GM19397 (cell line): ENCODE results near the gene HCAR3.
"Not testable (repeated sequence)": the region's sequence is repeated elsewhere in the genome, so short reads cannot be mapped to it uniquely, and the experiment has no call there.

ENCODE experiments used
- ATAC-seq: cut with Tn5 transposase; IDR thresholded peaks from one replicate; pipeline ENCODE4 v1.9.1; 2021; ENCODE audit warnings: mild to moderate bottlenecking, moderate library complexity; ENCODE audit not compliant: unreplicated experiment

The HCAR3 gene

DNA sequence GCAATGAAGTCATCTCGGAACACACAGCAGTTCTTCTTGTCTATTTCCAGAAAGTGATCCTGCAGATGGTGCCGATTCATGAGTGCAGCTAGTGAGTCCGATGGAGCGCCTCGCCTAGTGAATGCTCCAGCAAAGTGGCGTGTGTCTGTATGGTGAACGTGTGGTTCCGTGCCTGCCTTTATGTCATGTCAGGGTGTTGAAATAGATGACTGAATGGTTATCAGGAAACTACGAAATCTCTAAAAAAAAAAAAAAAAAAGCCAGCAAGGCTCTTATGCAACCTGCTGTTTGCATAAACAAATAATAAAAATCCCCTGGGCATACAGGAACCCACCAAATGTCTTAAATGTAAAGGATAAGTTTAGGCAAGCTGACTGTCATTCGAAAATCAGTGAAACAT is at the start of gene HCAR3:
Gene HCAR3, minus strand, starts transcription at position 154 of the 400 bp plus-strand sequence. Its CDS starts 74 bp downstream, at position 80.
- not testable (repeated sequence) for ATAC-seq

DNA sequence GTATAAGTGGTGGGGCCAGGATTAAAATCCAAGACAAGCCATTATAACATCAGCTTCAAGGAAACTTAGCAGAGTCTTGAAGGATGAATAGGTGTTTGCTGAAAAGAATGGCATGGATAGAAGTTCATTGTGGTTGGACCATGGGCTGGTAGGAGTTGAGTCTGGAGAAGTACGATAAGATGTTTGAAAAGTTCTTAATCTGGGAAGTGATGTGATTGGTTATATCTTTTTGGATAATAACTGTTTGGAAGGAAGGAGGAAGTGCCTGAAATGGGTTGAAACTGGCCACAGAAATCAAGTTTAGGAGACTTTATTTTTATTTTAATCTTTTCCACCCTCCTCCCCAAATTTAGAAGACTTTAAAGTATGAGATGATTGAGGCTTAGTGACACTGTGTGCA is 41.0 kb upstream of the HCAR3 start:
- no peak for ATAC-seq

DNA sequence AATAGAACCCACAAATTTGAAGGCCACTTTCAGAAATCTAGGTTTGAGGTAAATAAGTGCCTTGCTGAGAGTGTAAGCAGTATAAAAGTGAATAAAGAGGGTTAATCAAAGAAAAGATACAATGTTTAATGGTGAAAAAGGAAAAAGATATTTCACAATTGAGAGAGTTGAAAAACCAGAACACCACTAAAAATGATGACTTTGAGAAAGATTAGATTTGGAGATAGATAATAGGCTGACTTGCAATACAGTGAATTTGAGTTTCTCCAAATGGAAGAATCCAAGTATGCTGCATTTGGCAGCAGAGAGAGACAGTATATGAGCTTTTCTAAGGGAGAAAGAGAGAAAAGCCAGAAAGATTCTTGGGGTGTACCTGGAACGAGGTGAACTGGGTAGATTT is 38.2 kb upstream of the HCAR3 start:
- ATAC-seq = no peak

DNA sequence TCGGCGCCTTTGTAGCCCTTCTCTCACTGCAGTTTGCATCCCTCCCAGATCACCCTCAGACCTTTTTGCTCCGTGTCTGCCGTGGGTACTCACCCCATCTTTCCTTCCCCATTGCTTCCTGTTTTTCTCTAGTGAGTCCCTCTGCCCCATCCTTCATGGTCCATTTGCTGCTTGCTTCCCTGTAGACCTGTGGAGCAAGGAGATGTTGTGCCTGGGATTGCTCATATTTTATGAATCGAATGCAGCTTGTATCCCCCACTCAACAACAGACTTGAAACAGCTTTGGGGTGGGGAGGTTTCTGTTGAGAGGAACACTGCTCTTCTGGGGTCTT is 36.7 kb upstream of the HCAR3 start:
- no peak for ATAC-seq

DNA sequence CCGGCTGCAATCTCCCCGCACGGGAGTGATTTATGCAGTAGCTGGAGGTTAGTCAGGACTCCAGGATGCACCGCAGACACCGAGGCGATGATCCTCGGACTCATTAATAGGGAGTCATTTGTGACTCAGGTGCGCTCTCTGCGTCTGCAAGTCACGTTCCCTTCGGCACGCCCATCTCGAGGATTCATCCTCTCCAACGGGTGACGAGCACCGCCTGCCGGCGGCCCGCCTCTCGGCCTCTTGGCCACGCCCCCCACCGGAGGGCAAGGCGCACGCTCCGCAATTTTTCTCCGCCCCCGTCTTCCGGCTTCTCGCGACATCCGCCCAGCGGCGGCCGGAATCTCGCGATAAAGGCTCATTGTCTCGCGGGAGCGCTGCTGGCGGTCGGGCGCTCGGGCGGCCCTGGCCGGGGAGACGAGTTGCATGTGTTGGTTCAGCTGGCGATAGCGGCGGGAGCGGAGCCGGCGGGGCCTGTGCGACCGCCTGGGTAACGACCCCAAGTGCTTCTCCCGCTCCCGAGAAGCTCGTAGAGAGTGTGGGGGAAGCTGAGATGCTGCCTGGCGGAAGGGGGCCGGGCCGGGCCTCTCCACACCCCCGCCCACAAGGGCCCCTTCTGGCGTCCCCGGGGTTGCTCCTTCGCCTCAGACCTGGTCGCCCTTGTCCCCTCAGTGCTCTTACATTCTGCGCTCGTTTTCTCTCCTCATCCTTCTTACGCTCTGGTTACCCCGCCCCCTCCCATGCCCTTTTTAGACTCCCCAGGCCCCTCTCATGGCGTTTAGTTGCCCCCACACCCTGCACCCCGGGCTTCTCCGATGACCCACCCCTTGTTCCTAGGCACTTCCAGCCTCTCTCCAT is 36.1 kb upstream of the HCAR3 start, which contains the start of gene DENR:
Gene DENR, plus strand, starts transcription at position 361 of the 855 bp plus-strand sequence. CDS start 878 bp downstream, outside the sequence.
- peak; percentile 95 for ATAC-seq

DNA sequence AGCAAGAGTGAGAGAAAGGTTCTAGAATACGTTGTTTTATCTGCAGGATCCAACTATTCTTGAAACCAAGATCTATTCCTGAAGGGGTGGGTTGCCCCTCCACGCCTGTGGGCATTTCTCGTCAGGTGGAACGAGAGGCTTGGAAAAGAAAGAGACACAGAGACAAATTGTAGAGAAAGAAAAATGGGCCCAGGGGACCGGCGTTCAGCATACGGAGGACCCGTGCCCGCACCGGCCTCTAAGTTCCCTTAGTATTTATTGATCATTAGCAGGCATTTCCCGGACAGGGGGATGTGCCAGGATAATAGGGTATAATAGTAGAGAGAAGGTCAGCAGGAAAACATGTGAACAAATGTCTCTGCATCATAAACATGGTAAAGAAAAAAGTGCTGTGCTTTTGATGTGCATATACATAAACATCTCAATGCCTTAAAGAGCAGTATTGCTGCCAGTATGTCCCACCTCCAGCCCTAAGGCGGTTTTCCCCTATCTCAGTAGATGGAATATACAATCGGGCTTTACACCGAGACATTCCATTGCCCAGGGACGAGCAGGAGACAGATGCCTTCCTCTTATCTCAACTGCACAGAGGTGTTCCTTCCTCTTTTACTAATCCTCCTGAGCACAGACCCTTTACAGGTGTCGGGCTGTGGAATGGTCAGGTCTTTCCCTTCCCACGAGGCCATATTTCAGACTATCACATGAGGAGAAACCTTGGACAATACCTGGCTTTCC is 34.3 kb upstream of the HCAR3 start:
- not testable (repeated sequence) for ATAC-seq

DNA sequence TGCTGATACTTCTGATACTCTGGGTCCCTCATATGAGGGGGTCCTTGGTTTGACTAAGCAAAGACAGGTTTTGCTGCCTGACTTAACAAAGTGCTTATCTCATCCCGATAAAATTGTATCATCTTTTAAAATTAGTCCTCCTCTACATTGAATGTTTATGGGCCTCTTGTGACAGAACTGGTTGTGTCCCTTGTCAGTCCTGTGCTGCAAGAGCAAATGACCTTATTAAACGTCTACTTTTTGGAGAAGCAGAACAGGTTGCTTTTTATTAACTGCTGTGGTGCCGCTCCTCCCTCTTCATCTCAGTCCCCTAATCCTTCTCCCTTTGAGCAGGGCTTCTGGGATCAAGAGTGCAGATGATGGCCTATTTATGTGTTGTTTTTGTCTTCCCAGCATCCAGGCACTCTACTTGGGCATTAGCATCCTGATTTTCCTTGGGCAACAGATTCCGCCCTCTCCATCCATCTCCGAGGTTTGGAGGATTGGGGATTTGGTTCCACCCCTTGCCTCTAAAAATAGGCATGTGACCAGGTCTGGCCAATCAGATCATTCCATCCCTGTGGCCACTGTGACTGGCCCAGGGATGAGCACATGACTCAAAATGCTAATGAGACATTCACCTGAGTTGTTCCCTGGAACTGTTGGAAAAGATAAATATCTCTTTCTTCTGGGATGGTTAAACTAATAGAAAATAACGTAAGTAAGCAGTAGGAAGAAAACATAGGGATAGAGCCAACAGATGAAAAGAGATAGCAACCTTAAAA is 33.1 kb upstream of the HCAR3 start:
- no peak for ATAC-seq

DNA sequence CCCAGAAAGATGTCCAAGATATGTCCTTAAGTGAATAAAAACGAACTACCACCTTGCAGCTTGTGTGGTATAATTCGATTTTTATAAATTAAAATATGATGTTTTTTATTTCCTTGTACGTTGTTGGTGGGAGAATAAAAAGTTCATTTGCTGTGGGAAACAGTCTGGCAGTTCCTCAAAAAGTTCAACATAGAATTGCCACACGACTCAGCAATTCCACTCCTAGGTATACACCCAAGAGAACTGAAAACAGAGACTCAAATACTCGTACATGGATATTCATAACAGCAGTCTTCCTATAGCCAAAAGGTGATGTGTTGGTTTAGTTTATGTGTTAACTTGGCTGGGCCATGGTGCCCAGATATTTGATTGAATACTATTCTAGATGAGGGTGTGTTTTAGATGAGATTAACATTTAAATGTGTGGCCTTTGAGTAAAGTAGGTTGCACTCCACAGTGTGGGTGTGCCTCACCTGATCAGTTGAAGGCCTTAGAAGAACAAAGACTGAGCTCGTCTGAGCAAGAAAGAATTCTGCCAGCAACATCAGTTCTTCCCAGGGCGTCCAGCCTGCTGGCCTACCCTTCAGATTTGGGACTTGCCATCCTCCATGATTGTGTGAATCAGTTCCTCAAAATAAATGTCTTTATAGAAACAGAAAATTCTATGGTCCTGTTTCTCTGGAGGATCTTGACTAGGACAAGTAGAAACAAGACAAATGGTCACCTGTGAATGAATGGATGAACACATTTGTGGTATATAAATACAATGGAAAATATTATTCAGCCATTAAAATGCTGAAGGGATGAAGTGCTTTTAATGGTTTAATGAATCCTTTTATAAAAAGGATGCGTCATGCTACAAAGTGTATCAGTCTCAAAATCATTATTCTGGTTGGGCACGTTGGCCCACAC is 30.9 kb upstream of the HCAR3 start:
- no peak for ATAC-seq

DNA sequence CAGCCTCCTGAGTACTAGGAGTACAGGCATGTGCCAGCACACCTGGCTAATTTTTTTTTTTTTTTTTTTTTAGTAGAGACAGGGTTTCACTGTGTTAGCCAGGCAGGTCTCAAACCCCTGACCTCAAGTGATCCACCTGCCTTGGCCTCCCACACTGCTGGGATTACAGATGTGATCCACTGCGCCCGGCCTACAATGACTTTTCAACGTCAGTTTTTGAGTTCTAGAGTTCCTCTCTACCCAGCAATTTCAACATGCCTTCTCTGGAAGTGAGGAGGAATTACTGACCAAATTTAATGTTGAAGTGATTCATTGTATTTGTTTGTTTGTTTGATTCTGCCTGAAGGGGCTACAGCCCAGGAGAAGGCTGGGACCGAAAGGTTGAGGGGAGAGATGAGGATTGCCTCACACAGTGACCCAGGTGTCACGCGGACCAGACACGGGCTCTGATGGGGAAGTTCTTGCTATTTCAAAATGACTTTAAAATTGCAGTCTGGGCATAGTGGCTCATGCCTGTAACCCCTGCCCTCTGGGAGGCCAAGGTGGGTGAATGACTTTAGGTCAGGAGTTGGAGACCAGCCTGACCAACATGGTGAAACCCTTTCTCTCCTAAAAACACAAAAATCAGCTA is 27.4 kb upstream of the HCAR3 start:
- ATAC-seq = no peak

DNA sequence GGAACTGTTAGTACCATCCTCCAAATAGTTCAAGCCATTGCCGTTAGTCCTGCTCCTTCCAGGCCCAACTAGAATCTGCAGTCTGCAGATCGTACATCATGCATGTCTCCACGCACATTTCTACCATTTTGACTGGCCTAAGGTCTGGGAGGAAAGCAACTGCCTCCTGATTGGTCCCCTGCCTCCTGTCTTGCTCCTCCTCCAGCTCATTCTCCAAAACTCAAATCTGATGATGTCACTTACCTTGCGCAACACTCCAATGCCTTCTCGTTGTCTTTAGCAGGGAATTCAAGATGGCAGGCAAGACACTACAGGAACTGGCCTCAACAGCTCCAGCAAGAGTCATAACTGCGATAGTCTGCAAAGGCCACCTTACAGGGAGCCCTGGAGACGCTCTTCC is 23.7 kb upstream of the HCAR3 start:
- ATAC-seq = no peak

DNA sequence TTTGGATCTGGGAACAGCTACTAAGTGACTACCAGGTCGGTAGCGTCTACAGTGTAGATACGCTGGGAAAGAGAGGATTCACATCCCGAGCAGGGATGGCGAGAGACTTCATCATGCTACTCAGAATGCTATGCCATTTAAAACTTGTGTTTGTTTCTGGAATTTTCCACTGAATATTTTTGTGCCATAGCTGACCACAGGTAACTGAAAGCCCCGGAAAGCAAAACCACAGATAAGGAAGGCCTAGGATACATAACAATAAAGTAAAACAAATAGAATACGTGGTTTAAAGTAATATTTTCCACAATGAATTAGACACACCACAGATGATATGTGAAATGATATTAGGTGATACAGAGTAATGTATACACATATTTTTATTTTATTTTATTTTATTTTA is 22.0 kb upstream of the HCAR3 start:
- ATAC-seq = no peak

DNA sequence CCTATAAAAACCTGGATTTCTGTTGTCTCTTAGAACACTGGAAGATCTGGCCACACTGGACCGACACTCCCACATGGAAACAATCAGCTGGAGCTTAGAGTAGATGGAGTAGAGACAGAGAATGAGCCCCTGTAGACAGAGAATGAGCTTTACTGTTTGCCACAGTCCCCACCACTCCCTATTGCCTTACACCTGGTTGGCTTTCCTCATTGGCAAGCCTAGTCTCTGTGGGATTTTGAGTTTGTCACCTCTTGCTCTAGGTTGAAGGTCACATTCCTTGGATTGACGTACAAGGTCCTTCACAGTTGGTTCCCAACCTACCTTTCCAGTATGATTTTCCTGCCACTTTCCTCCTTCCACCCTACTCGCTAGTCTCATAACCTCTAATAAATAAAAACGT is 16.0 kb upstream of the HCAR3 start:
- no peak for ATAC-seq

DNA sequence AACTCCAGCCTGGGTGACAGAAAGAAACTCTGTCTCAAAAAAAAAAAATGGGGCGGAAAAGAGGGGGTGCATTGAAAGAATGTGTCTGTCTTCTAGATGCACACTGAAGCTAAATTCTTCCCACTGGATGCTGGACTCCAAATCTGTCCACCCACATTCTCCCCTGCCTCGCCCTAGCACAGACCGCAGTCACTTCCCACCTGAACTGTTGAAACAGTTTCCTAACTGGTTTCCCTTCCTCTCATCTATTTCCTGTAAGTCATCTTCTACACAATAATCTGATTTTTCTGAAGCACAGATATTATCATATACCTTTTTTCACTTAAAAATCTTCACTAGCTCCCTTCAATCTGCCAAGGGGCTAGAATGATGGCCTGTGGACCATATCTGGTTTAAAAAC is 15.6 kb upstream of the HCAR3 start:
- no peak for ATAC-seq

DNA sequence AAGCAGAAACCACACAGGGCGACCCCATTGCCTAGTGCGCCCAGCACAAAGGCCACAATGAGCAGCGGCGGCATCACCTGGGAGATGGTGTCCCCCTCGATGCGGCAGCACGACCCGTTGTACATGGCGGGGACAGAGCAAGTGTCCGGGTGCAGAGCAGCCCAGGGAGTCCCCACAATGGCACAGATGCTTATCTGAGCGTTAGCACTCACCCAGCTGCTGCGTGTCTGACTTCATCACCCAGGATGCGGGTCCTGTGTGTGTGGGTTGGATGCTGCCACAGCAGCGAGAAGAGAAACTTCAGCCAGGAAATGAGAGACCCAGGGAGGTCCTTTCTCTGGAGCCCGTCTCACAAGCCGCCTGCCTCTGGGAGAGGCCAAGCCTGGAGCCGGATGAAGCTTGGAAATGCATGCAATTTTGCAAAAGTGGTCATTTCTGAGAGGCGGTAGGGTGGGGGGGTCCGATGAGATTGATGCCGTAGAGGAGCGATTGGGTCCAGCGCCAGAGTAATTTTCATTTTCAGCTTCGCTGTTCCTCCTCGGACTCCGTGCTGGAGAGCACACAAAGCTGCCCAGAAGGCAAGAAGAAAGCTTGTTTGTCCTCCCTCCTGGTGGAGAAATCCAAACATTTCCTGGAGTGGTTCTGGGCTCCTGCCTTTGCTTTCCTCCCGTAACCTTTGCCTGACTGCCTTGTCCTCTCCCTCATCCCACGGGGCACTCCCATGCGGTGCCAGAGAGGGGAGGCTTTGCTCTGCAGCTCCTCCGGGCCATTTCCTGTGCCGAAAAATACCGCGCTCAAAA is 13.8 kb upstream of the HCAR3 start, which contains the start of gene HCAR1:
Gene HCAR1, minus strand, starts transcription at position 630 of the 800 bp plus-strand sequence. Its CDS starts 505 bp downstream, at position 125.
- no peak for ATAC-seq

DNA sequence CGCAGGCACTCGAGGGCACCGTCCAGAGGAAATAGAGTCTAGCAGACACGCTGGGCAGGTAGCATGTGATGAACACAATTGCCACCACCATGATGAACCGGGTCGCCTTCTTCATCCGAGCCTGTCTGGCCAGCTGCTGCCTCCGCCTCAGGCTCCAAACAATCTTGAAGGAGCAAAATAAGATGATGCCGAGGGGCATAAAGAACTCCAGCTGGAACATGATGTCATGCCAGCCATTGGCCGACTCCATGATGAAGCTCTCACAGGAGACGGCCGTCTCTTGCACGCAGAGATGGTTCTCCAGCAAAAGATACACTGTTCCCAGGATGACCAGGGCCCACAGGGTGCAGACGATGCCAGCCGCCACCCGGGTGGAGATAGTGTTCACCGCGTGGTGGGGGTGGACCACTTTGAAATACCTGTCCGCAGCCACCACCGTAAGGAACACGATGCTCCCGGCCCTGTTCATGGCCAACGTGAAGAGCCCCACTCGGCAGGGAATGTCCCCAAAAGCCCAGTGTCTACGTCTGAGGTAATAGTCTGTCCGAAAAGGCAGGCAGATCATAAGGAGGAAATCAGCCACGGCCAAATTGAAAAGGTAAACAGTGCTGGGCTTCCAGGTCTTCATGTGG is 13.1 kb upstream of the HCAR3 start:
- ATAC-seq = no peak

DNA sequence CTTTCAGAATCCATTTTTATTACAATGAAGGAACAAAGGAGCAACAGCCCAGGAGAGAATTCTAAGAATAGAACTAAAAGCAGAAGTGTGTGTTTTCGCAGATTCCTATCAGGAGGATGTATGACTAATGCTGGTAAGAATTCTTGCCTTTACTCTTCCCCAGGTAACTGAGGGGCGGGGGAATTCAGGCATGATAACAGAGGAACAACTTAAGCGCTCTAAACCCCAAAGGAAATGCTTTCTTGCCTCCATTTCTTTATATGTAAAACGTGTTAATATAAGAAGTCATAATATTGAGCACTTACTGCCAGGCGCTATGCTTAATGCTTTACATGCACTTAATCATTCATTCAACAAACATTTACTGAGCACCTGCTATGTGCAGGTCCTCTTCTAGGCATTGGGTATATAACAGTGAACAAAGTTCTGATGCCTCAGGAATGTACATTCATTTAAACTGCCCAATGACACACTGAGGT is 9.5 kb upstream of the HCAR3 start:
- ATAC-seq = no peak

DNA sequence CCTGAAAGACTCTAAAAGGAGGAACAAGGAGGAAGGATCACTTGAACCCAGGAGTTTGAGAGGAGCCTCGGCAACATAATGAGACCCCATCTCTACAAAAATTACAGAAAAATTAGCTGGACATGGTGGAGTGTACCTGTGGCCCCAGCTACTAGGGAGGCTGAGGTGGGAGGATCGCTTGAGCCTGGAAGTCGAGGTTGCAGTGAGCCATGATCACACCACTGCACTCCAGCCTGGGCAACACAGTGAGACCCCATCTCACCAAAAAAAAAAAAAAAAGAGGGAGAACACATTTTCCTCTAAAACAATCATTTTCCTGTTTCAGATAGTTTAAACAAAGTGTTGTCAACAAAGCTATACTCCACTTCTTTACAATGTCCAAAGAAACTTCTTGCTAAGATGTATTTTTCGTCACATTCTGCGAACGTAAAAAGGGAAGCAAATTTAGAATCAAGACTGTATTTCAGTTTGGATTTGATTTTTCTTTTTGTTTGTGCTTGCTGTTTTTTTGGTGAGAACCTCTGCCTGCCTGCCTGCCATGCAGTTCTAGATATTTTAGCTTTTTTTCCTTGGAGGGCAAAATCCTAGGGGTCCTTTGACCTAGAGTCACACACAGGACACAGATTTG is 9.0 kb upstream of the HCAR3 start:
- ATAC-seq = no peak
